Tibial nerve (tissue), 4 donors: Measurements from ENCODE around the gene MAPK8. TPM values are rescaled to one million over a fixed set of nuclear protein-coding genes. Genes with fewer than 3 reads are reported as not detected.

Source experiments
- DNase-seq, 2 donors: peaks; one replicate each; pipeline ENCODE4 v3.0.0-alpha.2; 2019; ENCODE audit warnings: low spot score in 2 of 2
- H3K27ac ChIP-seq, 4 donors: fragments of 200-600 bp; sonication (generic) in 3 of 4; one replicate each; pipeline ENCODE4 v1.5.1; 2017 to 2019; ENCODE audit warnings: mild to moderate bottlenecking in 1 of 4
- H3K27me3 ChIP-seq, 2 donors: fragments of 200-600 bp; sonication (generic) in 1 of 2; one replicate each; pipeline versions ENCODE4 v1.5.1 to v1.6.0; 2017 to 2019
- H3K36me3 ChIP-seq, 3 donors: fragments of 200-600 bp; sonication (generic); one replicate each; pipeline ENCODE4 v1.5.1; 2018 to 2019
- H3K4me1 ChIP-seq, 4 donors: fragments of 200-600 bp; sonication (generic) in 3 of 4; one replicate each; pipeline ENCODE4 v1.5.1; 2017 to 2019
- H3K4me3 ChIP-seq, 4 donors: fragments of 200-600 bp; sonication (generic) in 3 of 4; one replicate each; pipeline ENCODE4 v1.5.1; 2017 to 2019; ENCODE audit warnings: mild to moderate bottlenecking in 1 of 4, moderate library complexity in 1 of 4
- H3K9me3 ChIP-seq, 4 donors: fragments of 200-600 bp; sonication (generic) in 3 of 4; one replicate each; pipeline ENCODE4 v1.5.1; 2017 to 2019
- CTCF ChIP-seq, 5 experiments: fragments of 200-600 bp in 3 of 5; fragments of 450-650 bp in 2 of 5; sonication (generic) in 3 of 5; IDR thresholded peaks; one replicate each; pipeline ENCODE4 v1.5.1; 2016 to 2019; ENCODE audit warnings: antibody characterized with exemption in 5 of 5, mild to moderate bottlenecking in 3 of 5, moderate library complexity in 2 of 5
- EP300 ChIP-seq, 2 donors: sonication (generic); formaldehyde crosslinking; IDR thresholded peaks; one replicate each; pipeline ENCODE4 v1.6.1; 2017; ENCODE audit warnings: antibody characterized with exemption in 2 of 2, mild to moderate bottlenecking in 1 of 2
- POLR2A ChIP-seq, 2 donors: fragments of 450-650 bp; IDR thresholded peaks; one replicate each; pipeline ENCODE4 v1.6.1; 2017; ENCODE audit warnings: antibody characterized with exemption in 2 of 2, mild to moderate bottlenecking in 2 of 2, moderate library complexity in 2 of 2
- WGBS, 2 donors: methylation state at CpG; one replicate each; pipeline ENCODE4 v1.1.5; 2018; 5-methylcytosine and 5-hydroxymethylcytosine counted together
- total RNA-seq, 4 donors: library from RNA; depleted of rRNA; stranded (reverse); fragments of >200 nt; gene quantifications; one replicate each; pipeline ENCODE4 v1.1.0, GENCODE V29; 2016

Gene MAPK8
- total RNA-seq, 4 donors from 2014 or later, result 53.4 to 65.6 (median 62.2) TPM

- no peak for DNase-seq
- no peak overlapping the region for H3K4me3 ChIP-seq
- TF ChIP-seq CTCF (IDR thresholded peaks at IDR 0.05), result no peak
- TF ChIP-seq EP300 (IDR thresholded peaks at IDR 0.05), result no peak
- no peak for TF ChIP-seq POLR2A (IDR thresholded peaks at IDR 0.05)
These were observed 170.7 kb downstream of the MAPK8 start for GRCh38 chr10:48477141-48477540.

GRCh38 chr10:48477616-48478015 is 171.1 kb downstream of the MAPK8 start:
- DNase-seq, result no peak
- Histone ChIP-seq H3K4me1 (no peaks in the 10 kb centered on the region), H3K9me3 (peaks cover 0 to 8% (median 0%) of the 10 kb centered on the region in 4 donors), H3K36me3 (no peaks in the 10 kb centered on the region), H3K27ac (no peak overlapping the region), H3K4me3 (no peak overlapping the region), H3K27me3 (no peaks in the 10 kb centered on the region)
- no peak for TF ChIP-seq POLR2A (IDR thresholded peaks at IDR 0.05)
- TF ChIP-seq EP300 (IDR thresholded peaks at IDR 0.05), result no peak
- TF ChIP-seq CTCF (IDR thresholded peaks at IDR 0.05), result no peak
- WGBS, 2 donors, result 66 to 77% methylated on average over 4 of the region's 4 CpGs

More at GRCh38 chr10:48477141-48477540, 170.7 kb downstream of the MAPK8 start:
- Histone ChIP-seq H3K27ac (no peak overlapping the region), H3K4me1 (no peaks in the 10 kb centered on the region), H3K27me3 (no peaks in the 10 kb centered on the region), H3K36me3 (no peaks in the 10 kb centered on the region), H3K9me3 (peaks cover 0 to 8% (median 0%) of the 10 kb centered on the region in 4 donors)

- peaks cover 0 to 1% (median 0%) of the 10 kb centered on the region in 4 donors for H3K9me3 ChIP-seq
- no peaks in the 10 kb centered on the region for H3K36me3 ChIP-seq
- H3K4me3 ChIP-seq, result no peak overlapping the region
- H3K27ac ChIP-seq, result no peak overlapping the region
- no peaks in the 10 kb centered on the region for H3K4me1 ChIP-seq
- DNase-seq, result no peak
- TF ChIP-seq EP300 (IDR thresholded peaks at IDR 0.05), result no peak
- 89 to 94% methylated on average over 5 of the region's 5 CpGs for WGBS, 2 donors
- H3K27me3 ChIP-seq, result no peaks in the 10 kb centered on the region
These were observed 172.0 kb downstream of the MAPK8 start for GRCh38 chr10:48478469-48478868.

GRCh38 chr10:48478980-48479811 is 172.7 kb downstream of the MAPK8 start:
- H3K4me3 ChIP-seq, result no peak overlapping the region
- no peaks in the 10 kb centered on the region for H3K4me1 ChIP-seq
- H3K9me3 ChIP-seq, result no peaks in the 10 kb centered on the region
- TF ChIP-seq CTCF (IDR thresholded peaks at IDR 0.05), result no peak
- TF ChIP-seq EP300 (IDR thresholded peaks at IDR 0.05), result no peak
- no peak for TF ChIP-seq POLR2A (IDR thresholded peaks at IDR 0.05)
- H3K27ac ChIP-seq, result no peak overlapping the region
- WGBS, 2 donors, result 83 to 85% methylated on average over 28 to 30 of the region's 30 CpGs
- no peaks in the 10 kb centered on the region for H3K27me3 ChIP-seq
- no peak for DNase-seq
- no peaks in the 10 kb centered on the region for H3K36me3 ChIP-seq

- TF ChIP-seq CTCF (IDR thresholded peaks at IDR 0.05) (no peak), EP300 (IDR thresholded peaks at IDR 0.05) (no peak)
- 68 to 70% methylated on average over 17 to 20 of the region's 20 CpGs for WGBS, 2 donors
- no peaks in the 10 kb centered on the region for H3K9me3 ChIP-seq
- H3K36me3 ChIP-seq, result no peaks in the 10 kb centered on the region
- H3K27me3 ChIP-seq, result no peaks in the 10 kb centered on the region
- no peak overlapping the region for H3K27ac ChIP-seq
- H3K4me1 ChIP-seq, result no peaks in the 10 kb centered on the region
- no peak overlapping the region for H3K4me3 ChIP-seq
- DNase-seq, result no peak
These were observed 174.2 kb downstream of the MAPK8 start for GRCh38 chr10:48480397-48481374.
